ENCODE measurements around the gene NTHL1.

Gene NTHL1

DNA sequence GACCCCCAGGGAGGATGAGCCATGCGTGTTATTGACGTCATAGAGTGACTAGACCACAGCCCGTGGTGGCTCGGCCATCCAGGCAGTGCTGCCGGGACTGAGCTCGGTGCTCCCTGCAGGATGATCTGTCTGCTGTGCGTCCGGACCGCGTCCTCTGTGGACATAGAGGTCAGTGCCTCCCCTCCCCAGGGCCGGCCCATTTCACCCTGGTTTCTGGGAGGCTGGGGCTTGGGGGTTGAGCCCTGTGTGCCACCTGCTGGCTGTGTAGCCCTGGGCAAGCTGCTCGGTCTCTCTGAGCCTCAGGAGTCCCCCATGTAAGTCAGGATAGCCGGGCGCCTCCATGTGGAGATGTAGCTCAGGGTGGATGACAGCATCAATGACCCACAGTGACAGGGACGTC lies 8.4 kb upstream of the NTHL1 start:
- peak overlapping the region; percentile 18; the same call in 1 of the 2 replicates for H3K27ac ChIP-seq
- POLR2A ChIA-PET (ENCODE audit: low non-redundant PET), result interaction anchor here (0.5 kb wide), 1 partner anchor 23 kb away, joined by 3 read pairs; no protein-coding TSS in a partner anchor
- TF ChIP-seq, protein P1, sequence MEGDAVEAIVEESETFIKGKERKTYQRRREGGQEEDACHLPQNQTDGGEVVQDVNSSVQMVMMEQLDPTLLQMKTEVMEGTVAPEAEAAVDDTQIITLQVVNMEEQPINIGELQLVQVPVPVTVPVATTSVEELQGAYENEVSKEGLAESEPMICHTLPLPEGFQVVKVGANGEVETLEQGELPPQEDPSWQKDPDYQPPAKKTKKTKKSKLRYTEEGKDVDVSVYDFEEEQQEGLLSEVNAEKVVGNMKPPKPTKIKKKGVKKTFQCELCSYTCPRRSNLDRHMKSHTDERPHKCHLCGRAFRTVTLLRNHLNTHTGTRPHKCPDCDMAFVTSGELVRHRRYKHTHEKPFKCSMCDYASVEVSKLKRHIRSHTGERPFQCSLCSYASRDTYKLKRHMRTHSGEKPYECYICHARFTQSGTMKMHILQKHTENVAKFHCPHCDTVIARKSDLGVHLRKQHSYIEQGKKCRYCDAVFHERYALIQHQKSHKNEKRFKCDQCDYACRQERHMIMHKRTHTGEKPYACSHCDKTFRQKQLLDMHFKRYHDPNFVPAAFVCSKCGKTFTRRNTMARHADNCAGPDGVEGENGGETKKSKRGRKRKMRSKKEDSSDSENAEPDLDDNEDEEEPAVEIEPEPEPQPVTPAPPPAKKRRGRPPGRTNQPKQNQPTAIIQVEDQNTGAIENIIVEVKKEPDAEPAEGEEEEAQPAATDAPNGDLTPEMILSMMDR (conservative IDR thresholded peaks at IDR 0.05; ENCODE audit: low read depth), result no peak
- no peak for DNase-seq (ENCODE audit: low spot score)
- CTCF ChIA-PET, result interaction anchor here (0.6 to 1.4 kb wide), 7 partner anchors 9 to 132 kb away, joined by 3 to 6 read pairs (median 3); no protein-coding TSS in a partner anchor

DNA sequence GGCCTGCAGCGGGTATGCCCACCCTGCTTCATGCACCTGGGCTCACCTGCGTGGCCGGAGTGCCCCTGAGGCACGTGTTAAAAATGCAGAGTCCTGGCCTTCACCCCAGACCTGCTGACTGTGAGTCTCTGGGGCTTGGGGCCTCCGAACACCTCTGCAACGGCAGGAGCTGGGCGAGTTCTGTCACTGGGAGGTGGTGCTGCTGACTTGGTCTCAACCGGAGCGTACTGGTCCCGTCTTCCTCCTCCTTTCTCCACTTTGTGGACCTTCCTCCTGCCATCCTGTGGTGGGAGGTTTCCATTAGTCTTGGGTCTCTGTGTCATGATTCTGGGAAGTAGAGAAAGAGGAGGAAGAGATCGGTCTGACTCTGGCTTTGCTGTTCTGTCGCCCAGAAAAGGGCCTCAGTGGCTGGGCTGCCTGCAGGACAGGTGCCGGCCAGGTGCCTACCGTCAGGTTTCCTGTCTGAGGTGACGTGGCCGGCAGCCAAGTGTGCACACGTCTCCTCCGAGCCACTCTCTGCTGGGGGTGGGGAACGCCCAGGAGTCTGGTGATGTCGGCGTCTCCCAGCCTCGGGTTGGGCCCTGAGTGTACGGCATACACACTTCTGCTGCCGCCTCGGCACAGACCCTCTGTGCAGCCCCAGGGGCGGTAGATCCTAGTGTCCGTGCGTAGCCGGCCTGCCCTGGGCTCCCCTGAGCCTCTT lies 7.1 kb upstream of the NTHL1 start:
- TF ChIP-seq, protein P1 (conservative IDR thresholded peaks at IDR 0.05; ENCODE audit: low read depth), result no peak
- CTCF ChIA-PET, result interaction anchor here (0.6 to 1.4 kb wide), 3 partner anchors 32 to 670 kb away, joined by 3 to 4 read pairs (median 3); no protein-coding TSS in a partner anchor
- H3K27ac ChIP-seq, result peak overlapping the region; percentile 11; the same call in 1 of the 2 replicates
- DNase-seq (ENCODE audit: low spot score), result no peak
- POLR2A ChIA-PET (ENCODE audit: low non-redundant PET), result no interaction called here

DNA sequence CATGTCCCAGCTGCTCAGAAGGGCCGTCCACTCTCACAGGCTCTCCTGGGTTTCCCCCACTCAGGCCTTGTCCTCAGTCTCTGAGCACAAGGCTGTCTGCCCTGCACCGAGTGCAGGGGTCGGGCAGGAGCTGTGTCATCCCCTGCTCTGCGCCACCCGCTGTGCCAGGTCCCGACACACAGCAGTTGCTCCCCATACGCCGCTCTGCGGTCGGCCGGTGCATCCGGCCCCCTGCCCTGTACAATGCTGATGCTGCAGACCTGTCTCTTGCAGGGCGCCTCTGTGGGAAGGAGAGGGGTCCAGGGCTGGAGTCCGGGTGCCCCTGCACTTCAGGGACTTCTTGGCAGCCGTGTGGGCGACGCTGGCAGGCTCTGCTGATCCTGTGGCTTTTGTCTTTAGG lies 6.3 kb upstream of the NTHL1 start:
- no peak overlapping the region for H3K27ac ChIP-seq
- ChIA-PET CTCF (no interaction called here), POLR2A (ENCODE audit: low non-redundant PET) (no interaction called here)
- DNase-seq (ENCODE audit: low spot score), result no peak
- TF ChIP-seq, protein P1 (conservative IDR thresholded peaks at IDR 0.05; ENCODE audit: low read depth), result no peak

DNA sequence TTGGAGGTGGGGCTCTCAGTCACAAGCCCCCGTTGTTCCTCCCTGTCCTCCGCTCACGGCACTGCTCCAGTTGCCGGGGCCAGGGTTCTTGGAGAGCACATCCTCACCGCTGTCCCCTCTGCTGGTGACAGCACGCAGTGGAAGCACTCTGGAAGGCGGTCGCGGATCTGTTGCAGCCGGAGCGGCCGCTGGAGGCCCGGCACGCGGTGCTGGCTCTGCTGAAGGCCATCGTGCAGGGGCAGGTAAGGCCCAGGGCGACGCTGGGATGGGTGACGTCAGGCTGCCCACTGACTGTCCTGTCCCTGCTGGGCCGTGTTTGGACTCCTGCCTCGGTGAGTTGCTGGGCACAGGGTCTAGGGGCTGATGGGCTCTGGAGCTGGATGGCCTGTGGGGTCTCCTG lies 5.6 kb upstream of the NTHL1 start:
- ChIA-PET POLR2A (ENCODE audit: low non-redundant PET) (no interaction called here), CTCF (no interaction called here)
- TF ChIP-seq, protein P1 (conservative IDR thresholded peaks at IDR 0.05; ENCODE audit: low read depth), result no peak
- no peak overlapping the region for H3K27ac ChIP-seq
- no peak for DNase-seq (ENCODE audit: low spot score)

DNA sequence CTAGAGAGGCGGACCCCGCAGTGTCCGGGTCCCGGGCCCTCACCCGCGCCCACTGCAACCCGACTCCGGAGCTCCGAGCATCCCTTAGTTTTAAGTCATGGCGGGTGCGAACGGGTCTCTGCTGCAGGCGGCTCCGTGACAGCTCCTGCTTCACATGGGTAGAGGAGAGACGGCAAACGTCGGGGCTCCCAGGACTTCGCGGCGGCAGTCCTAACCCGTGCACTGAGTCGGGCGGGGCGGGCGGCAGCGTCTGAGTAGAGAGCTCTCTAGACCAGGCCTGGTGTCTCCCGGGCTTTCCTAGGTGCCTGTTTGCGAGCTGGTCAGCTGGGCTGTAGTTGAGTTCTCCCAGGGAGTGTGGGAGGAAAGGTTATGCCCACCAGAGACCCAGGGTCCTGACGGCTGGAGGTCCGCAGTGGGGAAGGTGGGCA lies 496 bp upstream of the NTHL1 start:
- TF ChIP-seq, protein P1 (conservative IDR thresholded peaks at IDR 0.05; ENCODE audit: low read depth), result no peak
- peak overlapping the region; percentile 79 for H3K27ac ChIP-seq
- DNase-seq (ENCODE audit: low spot score), result no peak
- POLR2A ChIA-PET (ENCODE audit: low non-redundant PET), result interaction anchor here (1.2 kb wide), 1 partner anchor 39 kb away, joined by 3 read pairs; no protein-coding TSS in a partner anchor
- CTCF ChIA-PET, result interaction anchor here (0.6 to 1.5 kb wide), 5 partner anchors 13 to 93 kb away, joined by 3 to 7 read pairs (median 3); no protein-coding TSS in a partner anchor

DNA sequence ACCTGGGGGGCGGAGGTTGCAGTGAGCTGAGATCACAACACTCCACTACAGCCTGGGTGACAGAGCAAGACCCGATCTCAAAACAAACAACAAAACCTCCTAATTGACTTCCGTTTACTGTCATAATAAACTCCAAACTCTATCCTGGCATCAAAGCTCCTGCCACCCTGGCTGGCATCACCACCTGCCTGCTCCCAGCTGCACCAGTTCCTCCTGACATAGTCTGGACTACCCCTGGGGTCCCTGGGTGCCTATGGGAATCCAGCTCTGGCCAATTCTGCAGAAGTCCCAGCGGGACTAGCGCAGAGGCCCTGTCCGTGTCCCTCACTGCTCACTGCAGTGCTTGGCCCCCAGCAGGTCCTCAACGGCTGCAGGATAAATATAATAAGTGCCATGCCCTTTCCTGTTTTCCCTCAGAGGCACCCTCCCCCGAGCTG lies 723 bp downstream of the NTHL1 start:
- TF ChIP-seq, protein P1 (conservative IDR thresholded peaks at IDR 0.05; ENCODE audit: low read depth), result no peak
- no peak for DNase-seq (ENCODE audit: low spot score)
- ChIA-PET POLR2A (ENCODE audit: low non-redundant PET) (interaction anchor here (1.1 kb wide), 1 partner anchor 82 kb away, joined by 3 read pairs; the partner anchor contains the start of gene RPS2), CTCF (interaction anchor here (0.6 to 1.5 kb wide), 4 partner anchors 11 to 94 kb away, joined by 3 to 7 read pairs (median 4); no protein-coding TSS in a partner anchor)
- peak overlapping the region; percentile 79 for H3K27ac ChIP-seq

All from RWPE1 (cell line).